HepG2 (cell line): ENCODE results near the gene EMP2.

Experiments
- CEBPB ChIP-seq: IDR thresholded peaks from 2 replicates; pipeline ENCODE4 v1.6.1; 2011; ENCODE audit warnings: low read depth, low read length, improper control_type of control experiment, borderline replicate concordance
- CTCF ChIP-seq: sonication (generic); formaldehyde crosslinking; IDR thresholded peaks from 2 replicates; pipeline ENCODE4 v1.5.0; 2020; ENCODE audit warnings: mild to moderate bottlenecking, missing genetic modification reagents, moderate library complexity
- IKZF1 ChIP-seq: fragments of 450-650 bp; IDR thresholded peaks from 2 replicates; pipeline ENCODE4 v1.7.1; 2016
- JUND ChIP-seq: sonication (generic); formaldehyde crosslinking; IDR thresholded peaks from 2 replicates; pipeline ENCODE4 v1.8.0; 2022; ENCODE audit warnings: mild to moderate bottlenecking, missing genetic modification reagents
- POLR2A ChIP-seq, 2 experiments: IDR thresholded peaks; 2 replicates each; pipeline ENCODE4 v1.6.1; 2011; ENCODE audit warnings: low read depth in 2 of 2, low read length in 2 of 2, mild to moderate bottlenecking in 1 of 2, moderate library complexity in 1 of 2; ENCODE audit not compliant: insufficient read depth in 1 of 2
- USF2 ChIP-seq, 2 experiments: sonication (generic) in 1 of 2; formaldehyde crosslinking in 1 of 2; IDR thresholded peaks; 2 replicates each; pipeline versions ENCODE4 v1.5.1 to v1.6.1; 2011 to 2020; ENCODE audit warnings: borderline replicate concordance in 1 of 2, low read depth in 1 of 2, low read length in 1 of 2, mild to moderate bottlenecking in 1 of 2, missing genetic modification reagents in 1 of 2, moderate library complexity in 1 of 2
- ZNF484 ChIP-seq: sonication (generic); formaldehyde crosslinking; IDR thresholded peaks from 2 replicates; pipeline ENCODE4 v1.5.1; 2020; ENCODE audit warnings: mild to moderate bottlenecking, low read depth, missing genetic modification reagents, borderline replicate concordance
- ZNF615 ChIP-seq: sonication (generic); formaldehyde crosslinking; IDR thresholded peaks from 2 replicates; pipeline ENCODE4 v1.5.0; 2020; ENCODE audit warnings: mild to moderate bottlenecking, missing genetic modification reagents, borderline replicate concordance

- TF ChIP-seq JUND (CRISPR knock-in tag): no peak
- TF ChIP-seq CTCF: no peak
- no peak for TF ChIP-seq POLR2A (IDR thresholded peaks at IDR 0.05; ENCODE audit: insufficient read depth in 1 of 2, low read depth in 2 of 2, low read length in 2 of 2)
- no peak for TF ChIP-seq CEBPB
- TF ChIP-seq ZNF615: no peak
- no peak for TF ChIP-seq ZNF484 (CRISPR knock-in tag)
- no peak for TF ChIP-seq IKZF1
- no peak for TF ChIP-seq USF2 (IDR thresholded peaks at IDR 0.05; ENCODE audit: low read depth, low read length)
- TF ChIP-seq USF2 (CRISPR knock-in tag; IDR thresholded peaks at IDR 0.05; ENCODE audit: borderline replicate concordance): no peak
Measured at GRCh38 chr16:10613785-10614485, 33.5 kb upstream of the EMP2 start.
